ENCODE results near the gene PAX7.

DNA sequence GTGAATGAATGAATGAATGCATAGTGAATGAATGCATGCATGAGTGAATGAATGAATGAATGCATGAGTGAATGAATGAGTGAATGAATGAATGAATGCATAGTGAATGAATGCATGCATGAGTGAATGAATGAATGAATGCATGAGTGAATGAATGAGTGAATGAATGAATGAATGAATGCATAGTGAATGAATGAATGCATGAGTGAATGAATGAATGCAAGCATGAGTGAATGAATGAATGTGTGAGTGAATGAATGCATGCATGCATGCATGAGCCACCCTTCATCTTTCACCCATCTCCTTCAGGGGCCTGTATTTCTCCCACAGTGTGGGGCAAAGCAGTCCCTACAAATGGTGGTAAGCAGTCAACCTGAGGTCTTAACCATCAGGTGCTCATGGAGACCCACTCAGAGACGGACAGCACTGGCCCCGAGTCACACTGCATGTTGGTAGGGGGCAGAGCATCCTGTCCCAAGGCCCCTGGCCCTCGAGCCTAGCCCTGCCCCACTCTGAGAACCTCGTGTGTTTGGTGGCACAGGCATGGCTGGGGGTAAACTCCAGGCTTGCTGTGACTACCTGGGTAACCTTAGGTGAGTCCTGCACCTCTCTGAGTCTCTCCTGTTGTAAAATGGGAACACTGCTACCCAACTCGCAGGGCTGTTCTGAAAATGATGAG is 28.0 kb upstream of the PAX7 start:
- TF ChIP-seq, protein P1, sequence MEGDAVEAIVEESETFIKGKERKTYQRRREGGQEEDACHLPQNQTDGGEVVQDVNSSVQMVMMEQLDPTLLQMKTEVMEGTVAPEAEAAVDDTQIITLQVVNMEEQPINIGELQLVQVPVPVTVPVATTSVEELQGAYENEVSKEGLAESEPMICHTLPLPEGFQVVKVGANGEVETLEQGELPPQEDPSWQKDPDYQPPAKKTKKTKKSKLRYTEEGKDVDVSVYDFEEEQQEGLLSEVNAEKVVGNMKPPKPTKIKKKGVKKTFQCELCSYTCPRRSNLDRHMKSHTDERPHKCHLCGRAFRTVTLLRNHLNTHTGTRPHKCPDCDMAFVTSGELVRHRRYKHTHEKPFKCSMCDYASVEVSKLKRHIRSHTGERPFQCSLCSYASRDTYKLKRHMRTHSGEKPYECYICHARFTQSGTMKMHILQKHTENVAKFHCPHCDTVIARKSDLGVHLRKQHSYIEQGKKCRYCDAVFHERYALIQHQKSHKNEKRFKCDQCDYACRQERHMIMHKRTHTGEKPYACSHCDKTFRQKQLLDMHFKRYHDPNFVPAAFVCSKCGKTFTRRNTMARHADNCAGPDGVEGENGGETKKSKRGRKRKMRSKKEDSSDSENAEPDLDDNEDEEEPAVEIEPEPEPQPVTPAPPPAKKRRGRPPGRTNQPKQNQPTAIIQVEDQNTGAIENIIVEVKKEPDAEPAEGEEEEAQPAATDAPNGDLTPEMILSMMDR (IDR thresholded peaks at IDR 0.05) = no peak
- no peak for TF ChIP-seq POLR2A (IDR thresholded peaks at IDR 0.05)
